ENCODE data around the gene HERC3. TPM values are rescaled to one million over a fixed set of nuclear protein-coding genes. Genes with fewer than 3 reads are reported as not detected.

The HERC3 gene
- total and polyA plus RNA-seq, 10 of the 15 experiments (the other 5 are each of a cell fraction or from before 2014, with no cell fraction given) = 0.52 to 18.2 (median 2.8) TPM

GRCh38 chr4:88696630-88697029, 104.3 kb downstream of the HERC3 start (continued):
- TF ChIP-seq MLLT1 (IDR thresholded peaks at IDR 0.05) (no peak), NBN (IDR thresholded peaks at IDR 0.05) (no peak), STAT3 (IDR thresholded peaks at IDR 0.05; ENCODE audit: low read depth, low read length) (no peak), RELB (IDR thresholded peaks at IDR 0.05; ENCODE audit: low read depth) (no peak)

- peak overlapping the region; percentile 82 for H3K4me3 ChIP-seq
- H3K4me1 ChIP-seq (ENCODE audit: control insufficient read depth, insufficient read depth, low read length) = no peaks in the 10 kb centered on the region
- in situ Hi-C loops (cut with MboI) = no loop called here
- peak overlapping the region; percentile 57 for H3K9ac ChIP-seq (ENCODE audit: control insufficient read depth, insufficient read depth, low read length)
- ChIA-PET RAD21 (ENCODE audit: unreplicated experiment) (no interaction called here), CTCF (interaction anchor here (0.6 kb wide), 1 partner anchor 312 kb away, joined by 3 read pairs; no protein-coding TSS in a partner anchor), POLR2A (no interaction called here), SMC1A (ENCODE audit: uncharacterized antibody, unreplicated experiment) (no interaction called here)
- H2AFZ ChIP-seq (ENCODE audit: control insufficient read depth, low read depth, low read length) = peak overlapping the region; percentile 76
- intact Hi-C loops (cut with micrococcal nuclease; ENCODE audit: unreplicated experiment) = no loop called here
- no TSS peak for BruUV-seq (replicated peaks)
- FAIRE-seq (no peak), DNase-seq (ENCODE audit: low read depth, low spot score) (no peak), ATAC-seq (peak; percentile 44)
- no peaks in the 10 kb centered on the region for H3K36me3 ChIP-seq (ENCODE audit: control insufficient read depth in 2 of 2, insufficient read depth in 2 of 2, low read length in 1 of 2)
- no peaks in the 10 kb centered on the region for H3K9me3 ChIP-seq (replicated peaks; ENCODE audit: control insufficient read depth, insufficient read depth, low read length)
- H3K27ac ChIP-seq (ENCODE audit: control insufficient read depth, insufficient read depth) = peak overlapping the region; percentile 33
- H3K27me3 ChIP-seq (replicated peaks in 1 of 2; ENCODE audit: control insufficient read depth in 2 of 2, insufficient read depth in 2 of 2, low read length in 1 of 2) = no peaks in the 10 kb centered on the region
- no peaks in the 10 kb centered on the region for H3K79me2 ChIP-seq (ENCODE audit: control insufficient read depth, insufficient read depth, low read length)
- 42% methylated on average over 18 of the region's 18 CpGs for WGBS (ENCODE audit: insufficient coverage, insufficient replicate concordance, low lambda C conversion rate, missing lambda C conversion rate)
- no peaks in the 10 kb centered on the region for H4K20me1 ChIP-seq (ENCODE audit: control insufficient read depth, insufficient read depth)
- H3K4me2 ChIP-seq (ENCODE audit: control insufficient read depth, insufficient read depth) = peak overlapping the region; percentile 65
- TF ChIP-seq ZNF592 (IDR thresholded peaks at IDR 0.05) (no peak), CREB1 (IDR thresholded peaks at IDR 0.05; ENCODE audit: low read depth) (peak; percentile 65), PBX3 (IDR thresholded peaks at IDR 0.05; ENCODE audit: insufficient replicate concordance, low read depth, low read length) (no peak), MAX (IDR thresholded peaks at IDR 0.05; ENCODE audit: low read depth, low read length) (no peak), NFYB (IDR thresholded peaks at IDR 0.05; ENCODE audit: insufficient read depth, low read depth, low read length) (no peak), NFXL1 (IDR thresholded peaks at IDR 0.05; ENCODE audit: borderline replicate concordance) (0 out of 2 replicates have a peak, but pooled peaks have one; percentile 75)
These were observed 104.9 kb downstream of the HERC3 start for GRCh38 chr4:88697141-88697540.
